Measurements from ENCODE around the gene STRC.
"Not testable (repeated sequence)": the region's sequence is repeated elsewhere in the genome, so short reads cannot be mapped to it uniquely, and the experiment has no call there.

Gene STRC

DNA sequence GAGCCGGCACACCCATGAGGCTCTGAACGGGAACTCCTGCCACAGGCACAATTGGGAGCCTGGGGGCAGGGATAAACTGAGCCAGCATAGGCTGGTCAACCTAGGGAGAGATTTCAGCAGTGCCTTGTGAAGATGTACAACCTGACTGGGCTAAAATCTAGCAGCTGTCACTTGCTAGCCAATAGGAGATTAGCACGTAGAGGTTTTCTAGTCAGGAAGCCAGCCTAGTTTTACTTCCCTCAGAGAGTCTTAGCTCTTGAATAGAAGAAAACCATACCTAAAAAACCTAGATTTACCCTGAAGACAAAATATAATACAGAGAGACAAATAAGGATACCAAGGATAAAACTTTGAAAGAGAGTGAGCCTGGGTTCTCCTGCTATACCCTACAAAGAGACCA is 55.8 kb downstream of the STRC start:
- DNase-seq = not testable (repeated sequence)

DNA sequence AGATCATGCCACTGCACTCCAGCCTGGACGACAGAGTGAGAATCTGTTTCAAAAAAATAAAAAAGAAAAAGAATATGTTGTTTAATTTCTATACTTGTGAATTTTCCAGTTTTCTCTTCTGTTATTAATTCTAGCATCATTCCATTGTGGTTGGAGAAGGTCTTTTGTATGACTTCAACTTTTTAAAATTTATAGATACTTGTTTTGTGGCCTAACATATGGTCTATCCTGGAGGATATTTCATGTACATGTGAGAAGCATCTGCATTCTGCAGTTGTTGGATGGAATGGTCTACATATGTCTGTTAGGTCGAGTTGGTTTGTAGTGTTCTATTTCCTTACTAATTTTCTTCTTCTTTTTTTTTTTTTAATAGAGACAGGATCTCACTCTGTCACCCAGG is 65.6 kb downstream of the STRC start:
- no peak for DNase-seq

DNA sequence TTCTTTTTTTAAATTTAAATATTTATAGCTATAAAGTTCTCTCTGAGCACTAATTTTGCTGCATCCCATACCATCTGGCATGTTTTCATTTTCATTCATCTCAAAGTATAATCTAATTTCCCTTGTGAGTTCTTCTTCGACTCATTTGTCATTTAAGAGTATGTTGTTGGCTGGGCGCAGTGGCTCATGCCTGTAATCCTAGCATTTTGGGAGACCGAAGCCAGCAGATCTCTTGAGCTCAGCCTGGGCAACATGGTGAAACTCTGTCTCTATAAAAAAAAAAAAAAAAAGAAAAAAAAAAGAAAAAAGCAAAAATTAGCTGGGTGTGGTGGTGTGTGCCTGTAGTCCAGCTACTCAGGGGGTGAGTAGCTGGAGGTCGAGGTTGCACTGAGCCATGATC is 66.3 kb downstream of the STRC start:
- DNase-seq = no peak

DNA sequence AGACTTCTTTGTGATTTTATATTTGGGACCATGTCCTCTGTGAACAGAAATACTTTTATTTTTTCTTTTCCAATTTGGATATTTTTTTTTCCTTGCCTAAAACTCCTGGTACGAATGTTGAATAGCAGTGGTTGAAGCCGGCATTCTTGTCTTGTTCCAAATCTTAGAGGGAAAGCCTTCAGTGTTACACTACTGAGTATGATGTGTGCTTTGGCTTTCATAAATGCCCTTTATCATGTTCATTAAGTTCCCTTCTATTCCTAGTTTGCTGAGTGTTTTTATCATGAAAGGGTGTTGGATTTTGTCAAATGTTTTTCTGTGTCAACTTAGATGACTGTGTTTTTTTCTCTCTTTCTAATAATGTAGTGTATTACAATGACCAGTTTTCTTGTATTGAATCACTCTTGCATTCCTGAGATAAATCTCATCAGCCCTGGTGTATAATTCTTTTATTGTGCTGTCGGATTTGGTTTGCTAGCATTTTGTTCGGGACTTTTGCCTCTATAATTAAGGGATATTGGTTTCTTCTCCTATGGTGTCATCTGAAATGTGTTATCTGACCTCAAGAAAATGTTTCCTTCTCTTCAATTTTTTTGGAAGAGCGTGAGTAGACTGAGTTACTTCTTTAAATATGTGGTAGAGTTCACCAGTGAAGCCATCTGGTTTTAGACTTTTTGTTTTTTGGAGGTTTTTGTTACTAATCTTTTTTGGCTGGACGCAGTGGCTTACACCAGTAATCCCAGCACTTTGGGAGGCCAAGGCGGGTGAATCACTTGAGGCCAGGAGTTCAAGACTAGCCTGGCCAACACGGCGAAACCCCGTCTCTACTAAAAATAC is 67.9 kb downstream of the STRC start:
- no peak for DNase-seq
